Measurements from ENCODE around the gene KRTAP29-1. TPM values are rescaled to one million over a fixed set of nuclear protein-coding genes. Genes with fewer than 3 reads are reported as not detected.

KRTAP29-1 gene
- total RNA-seq, 4 donors from 2014 or later, result not detected

GRCh38 chr17:41333836-41334235 lies 31.2 kb upstream of the KRTAP29-1 start:
- no peak for TF ChIP-seq CTCF (IDR thresholded peaks at IDR 0.05; ENCODE audit: low read depth)

- no peak for TF ChIP-seq CTCF (IDR thresholded peaks at IDR 0.05; ENCODE audit: low read depth)
Measured at GRCh38 chr17:41333098-41333497, 30.4 kb upstream of the KRTAP29-1 start.

- TF ChIP-seq CTCF (IDR thresholded peaks at IDR 0.05; ENCODE audit: low read depth), result no peak
Measured at GRCh38 chr17:41332239-41332638, 29.6 kb upstream of the KRTAP29-1 start.

- no peak for TF ChIP-seq CTCF (IDR thresholded peaks at IDR 0.05; ENCODE audit: low read depth)
Measured at GRCh38 chr17:41331606-41332005, 29.0 kb upstream of the KRTAP29-1 start.

GRCh38 chr17:41329279-41329948 lies 26.8 kb upstream of the KRTAP29-1 start:
- TF ChIP-seq CTCF (IDR thresholded peaks at IDR 0.05; ENCODE audit: low read depth), result no peak

- no peak for TF ChIP-seq CTCF (IDR thresholded peaks at IDR 0.05; ENCODE audit: low read depth)
Measured at GRCh38 chr17:41328207-41328606, 25.6 kb upstream of the KRTAP29-1 start.

- TF ChIP-seq CTCF (IDR thresholded peaks at IDR 0.05; ENCODE audit: low read depth), result no peak
Measured at GRCh38 chr17:41327411-41328120, 24.9 kb upstream of the KRTAP29-1 start.
